GM23338 (cell line): Measurements from ENCODE around the gene PCDHGA11. TPM values are rescaled to one million over a fixed set of nuclear protein-coding genes. Genes with fewer than 3 reads are reported as not detected.

ENCODE experiments used
- ATAC-seq: fragments of 200-7000 bp; cut with Tn5 transposase; 3 replicates; pipeline ENCODE4 v1.9.1; 2020
- DNase-seq: peaks from one replicate; pipeline ENCODE4 v3.0.0-alpha.2; 2015; ENCODE audit warnings: low spot score
- H2AFZ ChIP-seq: fragments of 200-600 bp; sonication (generic); 2 replicates; pipeline ENCODE4 v1.8.0; 2016; ENCODE audit warnings: antibody characterized with exemption, mild to moderate bottlenecking, moderate library complexity
- H3F3A ChIP-seq: fragments of 200-600 bp; sonication (generic); replicated peaks from 2 replicates; pipeline ENCODE4 v1.8.0; 2017; ENCODE audit warnings: antibody characterized with exemption, mixed run types, low read depth
- H3K27ac ChIP-seq: fragments of 200-600 bp; sonication (generic); 2 replicates; pipeline ENCODE4 v1.6.1; 2016; ENCODE audit warnings: low read depth
- H3K27me3 ChIP-seq: fragments of 200-600 bp; sonication (generic); 2 replicates; pipeline ENCODE4 v1.8.0; 2016; ENCODE audit warnings: mild to moderate bottlenecking, mixed run types, moderate library complexity; ENCODE audit not compliant: insufficient read depth
- H3K36me3 ChIP-seq: fragments of 200-600 bp; sonication (generic); 2 replicates; pipeline ENCODE4 v1.8.0; 2016; ENCODE audit warnings: mild to moderate bottlenecking; ENCODE audit not compliant: insufficient read depth
- H3K4me1 ChIP-seq: fragments of 200-600 bp; sonication (generic); 2 replicates; pipeline ENCODE4 v1.8.0; 2016; ENCODE audit warnings: mild to moderate bottlenecking, moderate library complexity; ENCODE audit not compliant: insufficient read depth
- H3K4me2 ChIP-seq: fragments of 200-600 bp; sonication (generic); 2 replicates; pipeline ENCODE4 v1.7.1; 2017; ENCODE audit warnings: mixed run types
- H3K4me3 ChIP-seq: fragments of 200-600 bp; sonication (generic); 2 replicates; pipeline ENCODE4 v1.6.1; 2016; ENCODE audit warnings: mixed run types
- H3K79me2 ChIP-seq: fragments of 200-600 bp; sonication (generic); replicated peaks from 2 replicates; pipeline ENCODE4 v1.8.0; 2017; ENCODE audit warnings: mild to moderate bottlenecking; ENCODE audit not compliant: insufficient read depth
- H3K9me2 ChIP-seq: fragments of 200-600 bp; sonication (generic); 2 replicates; pipeline ENCODE4 v1.8.0; 2017; ENCODE audit not compliant: insufficient read depth
- H4K20me1 ChIP-seq: fragments of 200-600 bp; sonication (generic); replicated peaks from 2 replicates; pipeline ENCODE4 v1.8.0; 2017; ENCODE audit warnings: mild to moderate bottlenecking; ENCODE audit not compliant: insufficient read depth
- H3K27ac Mint-ChIP-seq: 2 replicates; pipeline ENCODE4 v1.8.0; 2020; ENCODE audit warnings: inconsistent platforms, mild to moderate bottlenecking, moderate library complexity, mixed read lengths
- H3K27me3 Mint-ChIP-seq: 3 replicates; pipeline ENCODE4 v1.8.0; 2022; ENCODE audit warnings: low read depth, mild to moderate bottlenecking, moderate library complexity, mixed read lengths, inconsistent platforms; ENCODE audit not compliant: insufficient read depth, poor library complexity
- H3K36me3 Mint-ChIP-seq: 3 replicates; pipeline ENCODE4 v1.8.0; 2021; ENCODE audit warnings: low read depth, mild to moderate bottlenecking, inconsistent platforms, moderate library complexity, mixed read lengths
- H3K4me1 Mint-ChIP-seq: 3 replicates; pipeline ENCODE4 v1.8.0; 2020; ENCODE audit warnings: mild to moderate bottlenecking, inconsistent platforms, mixed read lengths
- H3K4me3 Mint-ChIP-seq: 3 replicates; pipeline ENCODE4 v1.8.0; 2021; ENCODE audit warnings: moderate library complexity, mild to moderate bottlenecking, inconsistent platforms, mixed read lengths
- H3K9me3 Mint-ChIP-seq: 3 replicates; pipeline ENCODE4 v1.8.0; 2020; ENCODE audit warnings: moderate library complexity, mild to moderate bottlenecking, inconsistent platforms, mixed read lengths
- CREB1 ChIP-seq: fragments of 250-450 bp; sonication (Bioruptor Pico); IDR thresholded peaks from 2 replicates; pipeline ENCODE4 v1.5.0; 2020; ENCODE audit warnings: low read depth, mild to moderate bottlenecking, moderate library complexity
- EZH2 ChIP-seq: fragments of 200-600 bp; sonication (generic); IDR thresholded peaks from one replicate; pipeline ENCODE4 v1.8.0; 2017; ENCODE audit warnings: antibody characterized with exemption, mild to moderate bottlenecking, low read depth; ENCODE audit not compliant: unreplicated experiment
- NANOG ChIP-seq: IDR thresholded peaks from 2 replicates; pipeline ENCODE4 v1.6.1; 2016; ENCODE audit warnings: antibody characterized with exemption, borderline replicate concordance
- POLR2AphosphoS5 ChIP-seq: IDR thresholded peaks from 2 replicates; pipeline ENCODE4 v1.6.1; 2016; ENCODE audit warnings: antibody characterized with exemption, low read depth
- REST ChIP-seq: IDR thresholded peaks from one replicate; pipeline ENCODE4 v1.6.1; 2018; ENCODE audit warnings: antibody characterized with exemption; ENCODE audit not compliant: unreplicated experiment
- ZNF114 ChIP-seq: fragments of 250-450 bp; sonication (Bioruptor Pico); IDR thresholded peaks from 2 replicates; pipeline ENCODE4 v1.5.0; 2020; ENCODE audit warnings: mild to moderate bottlenecking, moderate library complexity
- ZNF331 ChIP-seq: fragments of 250-450 bp; sonication (Bioruptor Pico); IDR thresholded peaks from 2 replicates; pipeline ENCODE4 v1.5.0; 2020; ENCODE audit warnings: low read depth, mild to moderate bottlenecking, moderate library complexity
- polyA plus RNA-seq: library from polyadenylated mRNA; unstranded; fragments of >200 nt; fragmentation: Nextera tagmentation; extraction: Ambion mirVana; gene quantifications from 2 replicates; pipeline ENCODE4 v1.2.1, GENCODE V29; 2016
- total RNA-seq: library from RNA; depleted of rRNA; stranded (reverse); fragments of >200 nt; shearing (Covaris generic); gene quantifications from 2 replicates; pipeline ENCODE4 v1.2.3, GENCODE V29; 2014; rRNA removed
- TF ChIP-seq, protein P1 (sequence below): IDR thresholded peaks from 2 replicates; pipeline ENCODE4 v1.6.1; 2016; ENCODE audit warnings: antibody characterized with exemption

Gene PCDHGA11
- total and polyA plus RNA-seq, 2 experiments from 2014 or later, result 3.0 to 10.7 TPM

GRCh38 chr5:141465351-141465750 lies 44.5 kb downstream of the PCDHGA11 start:
- Mint-ChIP-seq H3K36me3 (peaks cover 3% of the 10 kb centered on the region; the same call in 1 of the 3 replicates), H3K9me3 (no peaks in the 10 kb centered on the region), H3K27ac (0 out of 2 replicates have a peak overlapping the region, but pooled peaks have one; percentile 11), H3K4me1 (no peaks in the 10 kb centered on the region), H3K4me3 (no peak overlapping the region), H3K27me3 (no peaks in the 10 kb centered on the region)
- ATAC-seq (no peak), DNase-seq (no peak)
- no peaks in the 10 kb centered on the region; the same call in 1 of the 2 replicates for H3K79me2 ChIP-seq
- no peak overlapping the region for H3K4me3 ChIP-seq
- H3K4me1 ChIP-seq, result no peaks in the 10 kb centered on the region
- H3K27me3 ChIP-seq, result no peaks in the 10 kb centered on the region
- no peaks in the 10 kb centered on the region for H4K20me1 ChIP-seq
- no peaks in the 10 kb centered on the region for H3K36me3 ChIP-seq
- no peak for TF ChIP-seq EZH2
- TF ChIP-seq POLR2AphosphoS5, result no peak
- TF ChIP-seq ZNF114, result no peak
- TF ChIP-seq, protein P1, sequence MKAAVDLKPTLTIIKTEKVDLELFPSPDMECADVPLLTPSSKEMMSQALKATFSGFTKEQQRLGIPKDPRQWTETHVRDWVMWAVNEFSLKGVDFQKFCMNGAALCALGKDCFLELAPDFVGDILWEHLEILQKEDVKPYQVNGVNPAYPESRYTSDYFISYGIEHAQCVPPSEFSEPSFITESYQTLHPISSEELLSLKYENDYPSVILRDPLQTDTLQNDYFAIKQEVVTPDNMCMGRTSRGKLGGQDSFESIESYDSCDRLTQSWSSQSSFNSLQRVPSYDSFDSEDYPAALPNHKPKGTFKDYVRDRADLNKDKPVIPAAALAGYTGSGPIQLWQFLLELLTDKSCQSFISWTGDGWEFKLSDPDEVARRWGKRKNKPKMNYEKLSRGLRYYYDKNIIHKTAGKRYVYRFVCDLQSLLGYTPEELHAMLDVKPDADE, result no peak
- no peak for TF ChIP-seq CREB1
- no peak for TF ChIP-seq ZNF331 (CRISPR knock-in tag)
- TF ChIP-seq REST, result no peak
- no peak for TF ChIP-seq NANOG
- no peaks in the 10 kb centered on the region for H3F3A ChIP-seq
- H2AFZ ChIP-seq, result no peak overlapping the region
- no peak overlapping the region for H3K27ac ChIP-seq
- H3K9me2 ChIP-seq, result no peaks in the 10 kb centered on the region
- H3K4me2 ChIP-seq, result no peak overlapping the region

Other genes with a start within 250 kb of the PCDHGA11 start
Only the 30 nearest of the 37 such genes appear.
- 3.7 and 4.3 TPM in 2 replicates for gene PCDHB12, start 212.3 kb upstream of the PCDHGA11 start, total RNA-seq
- gene PCDHB12, start 212.3 kb upstream of the PCDHGA11 start, polyA plus RNA-seq, result 0.80 and 1.3 TPM in 2 replicates
- 2.4 and 3.5 TPM in 2 replicates for gene PCDHB13, start 207.1 kb upstream of the PCDHGA11 start, total RNA-seq
- gene PCDHB13, start 207.1 kb upstream of the PCDHGA11 start, polyA plus RNA-seq, result 0.87 and 1.1 TPM in 2 replicates
- 3.2 and 4.1 TPM in 2 replicates for gene PCDHB14, start 197.7 kb upstream of the PCDHGA11 start, total RNA-seq
- gene PCDHB14, start 197.7 kb upstream of the PCDHGA11 start, polyA plus RNA-seq, result 0.71 and 0.83 TPM in 2 replicates
- 8.0 and 12.1 TPM in 2 replicates for gene PCDHB15, start 175.7 kb upstream of the PCDHGA11 start, total RNA-seq
- 4.9 and 6.1 TPM in 2 replicates for gene PCDHB15, start 175.7 kb upstream of the PCDHGA11 start, polyA plus RNA-seq
- not detected in 2 replicates for gene SLC25A2, start 117.0 kb upstream of the PCDHGA11 start, total RNA-seq
- gene SLC25A2, start 117.0 kb upstream of the PCDHGA11 start, polyA plus RNA-seq, result not detected in 2 replicates
- 92.0 and 107 TPM in 2 replicates for gene TAF7, start 100.3 kb upstream of the PCDHGA11 start, total RNA-seq
- 187 and 217 TPM in 2 replicates for gene TAF7, start 100.3 kb upstream of the PCDHGA11 start, polyA plus RNA-seq
- gene PCDHGA1, start 90.5 kb upstream of the PCDHGA11 start, total RNA-seq, result 1.7 and 2.2 TPM in 2 replicates
- 0.07 and 0.39 TPM in 2 replicates for gene PCDHGA1, start 90.5 kb upstream of the PCDHGA11 start, polyA plus RNA-seq
- gene PCDHGA2, start 82.3 kb upstream of the PCDHGA11 start, total RNA-seq, result 0.82 and 1.0 TPM in 2 replicates
- 0.17 and 0.45 TPM in 2 replicates for gene PCDHGA2, start 82.3 kb upstream of the PCDHGA11 start, polyA plus RNA-seq
- 0.90 and 1.2 TPM in 2 replicates for gene PCDHGA3, start 77.2 kb upstream of the PCDHGA11 start, total RNA-seq
- gene PCDHGA3, start 77.2 kb upstream of the PCDHGA11 start, polyA plus RNA-seq, result 0.28 and 0.63 TPM in 2 replicates
- gene PCDHGB1, start 71.0 kb upstream of the PCDHGA11 start, total RNA-seq, result 8.9 and 9.1 TPM in 2 replicates
- gene PCDHGB1, start 71.0 kb upstream of the PCDHGA11 start, polyA plus RNA-seq, result 0.52 and 0.74 TPM in 2 replicates
- gene PCDHGA4, start 66.0 kb upstream of the PCDHGA11 start, total RNA-seq, result 4.2 and 7.2 TPM in 2 replicates
- 0.33 and 0.99 TPM in 2 replicates for gene PCDHGA4, start 66.0 kb upstream of the PCDHGA11 start, polyA plus RNA-seq
- gene PCDHGB2, start 61.1 kb upstream of the PCDHGA11 start, total RNA-seq, result 5.0 and 5.8 TPM in 2 replicates
- gene PCDHGB2, start 61.1 kb upstream of the PCDHGA11 start, polyA plus RNA-seq, result 0.87 and 1.2 TPM in 2 replicates
- 2.9 and 3.1 TPM in 2 replicates for gene PCDHGA5, start 56.9 kb upstream of the PCDHGA11 start, total RNA-seq
- 0.49 and 0.55 TPM in 2 replicates for gene PCDHGA5, start 56.9 kb upstream of the PCDHGA11 start, polyA plus RNA-seq
- gene PCDHGB3, start 50.8 kb upstream of the PCDHGA11 start, total RNA-seq, result 4.8 and 5.8 TPM in 2 replicates
- gene PCDHGB3, start 50.8 kb upstream of the PCDHGA11 start, polyA plus RNA-seq, result 0.24 and 0.26 TPM in 2 replicates
- 4.5 and 4.8 TPM in 2 replicates for gene PCDHGA6, start 47.2 kb upstream of the PCDHGA11 start, total RNA-seq
- 0.99 and 1.2 TPM in 2 replicates for gene PCDHGA6, start 47.2 kb upstream of the PCDHGA11 start, polyA plus RNA-seq
- 2.9 and 4.4 TPM in 2 replicates for gene PCDHGA7, start 38.3 kb upstream of the PCDHGA11 start, total RNA-seq
- gene PCDHGA7, start 38.3 kb upstream of the PCDHGA11 start, polyA plus RNA-seq, result 0.44 and 0.50 TPM in 2 replicates
- gene PCDHGB4, start 33.4 kb upstream of the PCDHGA11 start, total RNA-seq, result 13.0 and 16.6 TPM in 2 replicates
- 3.0 and 3.5 TPM in 2 replicates for gene PCDHGB4, start 33.4 kb upstream of the PCDHGA11 start, polyA plus RNA-seq
- 4.6 and 5.3 TPM in 2 replicates for gene PCDHGA8, start 28.4 kb upstream of the PCDHGA11 start, total RNA-seq
- gene PCDHGA8, start 28.4 kb upstream of the PCDHGA11 start, polyA plus RNA-seq, result 0.70 and 1.1 TPM in 2 replicates
- gene PCDHGB5, start 23.1 kb upstream of the PCDHGA11 start, total RNA-seq, result 15.7 and 18.5 TPM in 2 replicates
- 1.7 and 2.5 TPM in 2 replicates for gene PCDHGB5, start 23.1 kb upstream of the PCDHGA11 start, polyA plus RNA-seq
- gene PCDHGA9, start 18.3 kb upstream of the PCDHGA11 start, total RNA-seq, result 5.5 and 7.8 TPM in 2 replicates
- gene PCDHGA9, start 18.3 kb upstream of the PCDHGA11 start, polyA plus RNA-seq, result 0.50 and 0.54 TPM in 2 replicates
- gene PCDHGB6, start 13.0 kb upstream of the PCDHGA11 start, total RNA-seq, result 7.1 and 8.1 TPM in 2 replicates
- gene PCDHGB6, start 13.0 kb upstream of the PCDHGA11 start, polyA plus RNA-seq, result 1.6 and 2.8 TPM in 2 replicates
- gene PCDHGA10, start 8.1 kb upstream of the PCDHGA11 start, total RNA-seq, result 3.4 and 6.5 TPM in 2 replicates
- 1.6 and 2.1 TPM in 2 replicates for gene PCDHGA10, start 8.1 kb upstream of the PCDHGA11 start, polyA plus RNA-seq
- 5.8 and 11.7 TPM in 2 replicates for gene PCDHGB7, start 3.4 kb upstream of the PCDHGA11 start, total RNA-seq
- 0.94 and 1.4 TPM in 2 replicates for gene PCDHGB7, start 3.4 kb upstream of the PCDHGA11 start, polyA plus RNA-seq
- 3.3 and 3.5 TPM in 2 replicates for gene PCDHGA12, start 9.5 kb downstream of the PCDHGA11 start, total RNA-seq
- gene PCDHGA12, start 9.5 kb downstream of the PCDHGA11 start, polyA plus RNA-seq, result 0.68 TPM in 2 replicates
- 12.9 and 13.3 TPM in 2 replicates for gene PCDHGC3, start 54.9 kb downstream of the PCDHGA11 start, total RNA-seq
- gene PCDHGC3, start 54.9 kb downstream of the PCDHGA11 start, polyA plus RNA-seq, result 13.8 and 14.4 TPM in 2 replicates
- gene PCDHGC4, start 64.0 kb downstream of the PCDHGA11 start, total RNA-seq, result 2.3 and 3.0 TPM in 2 replicates
- 0.31 TPM in 1 of 2 replicates, not detected in the other for gene PCDHGC4, start 64.0 kb downstream of the PCDHGA11 start, polyA plus RNA-seq
- 0.54 and 1.5 TPM in 2 replicates for gene PCDHGC5, start 68.0 kb downstream of the PCDHGA11 start, total RNA-seq
- 0.16 TPM in 1 of 2 replicates, not detected in the other for gene PCDHGC5, start 68.0 kb downstream of the PCDHGA11 start, polyA plus RNA-seq
- 97.0 and 104 TPM in 2 replicates for gene DIAPH1, start 197.9 kb downstream of the PCDHGA11 start, total RNA-seq
- gene DIAPH1, start 197.9 kb downstream of the PCDHGA11 start, polyA plus RNA-seq, result 42.9 and 43.5 TPM in 2 replicates
- 74.6 and 90.0 TPM in 2 replicates for gene HDAC3, start 215.8 kb downstream of the PCDHGA11 start, total RNA-seq
- 59.2 and 59.3 TPM in 2 replicates for gene HDAC3, start 215.8 kb downstream of the PCDHGA11 start, polyA plus RNA-seq
- gene RELL2, start 215.9 kb downstream of the PCDHGA11 start, total RNA-seq, result 30.6 and 34.6 TPM in 2 replicates
- 18.6 and 20.4 TPM in 2 replicates for gene RELL2, start 215.9 kb downstream of the PCDHGA11 start, polyA plus RNA-seq